Activated CD8-positive, alpha-beta memory T cell treated with anti-CD3 and anti-CD28 coated beads for 48 hours (primary cell): Measurements from ENCODE around the gene CDC42EP3.

Experiments used
- DNase-seq, 3 experiments: peaks; one replicate each; pipeline ENCODE4 v3.0.0-alpha.2; 2020; ENCODE audit warnings: low read depth in 2 of 3, low spot score in 2 of 3

The CDC42EP3 gene

DNA sequence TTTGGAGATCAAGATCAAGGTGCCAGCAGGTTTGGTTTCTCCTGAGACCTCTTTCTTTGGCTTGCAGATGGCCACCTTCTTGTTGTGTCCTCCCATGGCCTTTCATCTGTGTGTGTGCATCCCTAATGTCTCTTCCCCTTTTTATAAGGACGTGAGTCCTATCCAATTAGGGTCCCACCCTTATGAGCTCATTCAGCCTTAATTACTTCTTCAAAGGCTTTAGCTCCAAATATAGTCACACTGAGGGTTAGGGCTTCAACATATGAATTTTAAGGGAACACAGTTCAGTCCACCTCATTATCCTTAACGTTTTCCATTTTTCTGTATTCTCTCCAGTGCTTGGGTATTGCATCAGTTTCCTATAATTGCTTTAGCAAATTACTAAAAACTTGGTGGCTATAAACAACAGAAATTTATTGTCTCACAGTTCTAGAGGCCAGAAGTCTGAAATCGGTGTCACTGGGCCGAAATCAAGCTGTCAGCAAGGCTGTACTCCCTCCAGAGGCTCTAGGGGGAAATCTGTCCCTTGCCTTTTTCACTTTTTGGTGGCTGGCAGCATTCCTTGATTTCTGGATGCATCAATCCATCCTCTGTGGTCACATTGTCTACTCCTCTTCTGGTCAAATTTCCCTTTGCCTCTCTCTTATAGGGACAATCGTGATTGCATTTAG lies 34.1 kb downstream of the CDC42EP3 start:
- DNase-seq = no peak

DNA sequence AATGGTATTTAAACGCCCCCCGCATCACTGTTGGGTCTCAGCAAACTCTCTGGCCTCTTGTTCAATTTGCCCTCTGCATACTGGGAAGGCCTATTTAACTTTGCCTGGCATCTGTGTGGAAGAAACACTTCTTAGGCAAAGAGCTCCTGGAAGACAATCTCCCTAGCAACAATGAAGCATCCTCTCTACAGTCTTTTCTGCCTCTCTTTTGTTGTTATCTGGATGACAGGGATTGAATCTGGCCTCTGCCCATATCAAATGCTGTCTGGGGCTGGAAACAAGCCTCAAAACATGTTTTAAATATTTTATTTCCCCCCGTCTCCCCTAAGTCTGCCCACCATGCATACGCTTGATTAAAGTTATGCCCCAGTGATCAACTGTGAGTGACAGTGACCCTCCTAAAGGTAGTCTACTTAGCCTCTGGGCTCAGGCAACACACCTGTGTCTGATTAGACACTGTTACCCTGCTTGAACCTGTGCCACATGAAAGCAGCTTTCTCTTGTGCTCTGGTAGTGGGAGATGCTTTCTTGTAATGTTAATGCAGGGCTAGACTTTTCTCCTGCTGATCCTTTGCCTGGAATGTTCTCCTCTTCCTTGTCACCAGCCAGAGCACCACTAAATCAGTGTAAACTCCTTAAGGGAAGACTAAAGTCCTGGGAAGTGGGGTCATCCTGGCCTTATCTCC lies 34.9 kb downstream of the CDC42EP3 start:
- no peak for DNase-seq

DNA sequence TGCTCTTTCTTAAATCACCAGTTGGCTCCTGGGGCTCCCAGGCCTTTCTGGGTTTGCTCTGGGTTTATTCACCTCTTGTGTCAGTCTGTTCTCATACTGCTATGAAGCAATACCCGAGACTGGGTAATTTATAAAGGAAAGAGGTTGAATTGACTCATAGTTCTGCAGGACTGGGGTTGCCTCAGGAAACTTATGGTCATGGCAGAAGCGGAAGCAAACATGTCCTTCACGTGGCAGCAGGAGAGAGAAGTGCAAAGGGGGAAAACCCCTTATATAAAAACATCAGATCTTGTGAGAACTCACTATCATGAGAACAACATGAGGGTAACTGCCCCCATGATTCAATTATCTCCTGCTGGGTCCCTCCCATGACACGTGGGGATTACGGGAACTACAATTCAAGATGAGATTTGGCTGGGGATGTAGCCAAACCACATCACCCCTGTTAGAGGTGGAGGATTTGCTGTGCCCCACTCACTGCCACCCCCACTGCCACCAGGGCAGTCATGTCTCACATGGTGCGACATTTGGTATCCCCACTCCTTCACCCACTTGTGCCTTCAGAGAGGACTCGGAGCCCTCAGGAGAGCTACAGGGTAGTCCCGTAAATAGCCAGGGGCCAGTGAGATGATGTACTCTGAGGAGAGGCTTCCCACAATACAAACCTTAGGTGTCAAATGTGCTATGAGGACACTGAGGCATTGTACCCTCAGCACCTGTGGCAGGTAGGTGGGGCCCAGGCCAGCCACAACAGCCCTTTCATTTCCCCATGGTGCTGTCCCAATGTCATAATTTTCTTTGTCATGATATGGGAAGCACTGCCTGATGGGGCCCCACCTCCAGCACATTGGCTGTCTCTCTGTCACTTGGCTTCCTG lies 35.7 kb downstream of the CDC42EP3 start:
- DNase-seq = peak; percentile 36 to 49 (median 37)

DNA sequence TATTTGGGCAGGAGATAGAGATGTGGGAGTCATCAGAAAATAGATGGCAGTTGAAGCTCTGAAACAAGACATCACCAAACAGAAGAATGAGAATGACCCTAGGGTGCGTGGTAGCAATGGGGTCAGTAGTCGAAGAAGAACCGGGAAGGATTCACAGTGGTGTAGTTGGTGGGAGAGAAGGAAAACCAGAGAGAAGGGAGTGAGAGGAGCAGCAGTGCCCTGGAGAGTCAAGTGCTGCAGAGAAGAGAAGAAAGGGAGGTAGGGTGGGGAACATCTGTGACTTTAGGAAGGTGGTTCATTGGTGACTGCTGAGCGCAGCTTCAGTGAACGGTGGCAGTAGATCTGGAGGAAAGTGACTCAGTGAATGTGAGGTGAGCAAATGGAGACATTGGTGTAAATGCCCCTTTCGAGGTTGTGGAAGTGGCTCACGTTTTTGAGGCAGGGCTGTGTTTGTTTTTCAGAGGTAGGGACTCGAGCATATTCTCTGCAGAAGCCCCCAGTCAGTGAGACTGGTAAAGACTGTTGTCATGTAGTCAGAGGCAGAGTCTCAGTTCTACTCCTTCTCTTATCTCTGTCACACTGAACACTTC lies 36.4 kb downstream of the CDC42EP3 start:
- DNase-seq = no peak

DNA sequence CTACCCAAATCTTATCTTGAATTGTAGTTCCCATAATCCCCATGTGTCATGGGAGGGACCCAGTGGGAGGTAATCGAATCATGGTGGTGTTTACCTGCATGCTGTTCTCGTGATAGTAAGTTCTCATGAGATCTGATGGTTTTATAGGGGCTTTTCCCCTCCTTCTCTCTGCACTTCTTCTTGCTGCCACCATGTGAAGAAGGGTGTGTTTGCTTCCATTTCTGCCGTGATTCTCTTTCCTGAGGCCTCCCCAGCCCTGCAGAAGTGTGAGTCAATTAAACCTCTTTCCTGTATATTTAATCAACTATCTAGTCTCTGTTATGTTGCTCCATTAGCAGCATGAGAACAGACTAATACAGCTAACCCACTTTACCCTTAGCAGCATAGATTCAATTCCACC lies 37.6 kb downstream of the CDC42EP3 start:
- no peak for DNase-seq

DNA sequence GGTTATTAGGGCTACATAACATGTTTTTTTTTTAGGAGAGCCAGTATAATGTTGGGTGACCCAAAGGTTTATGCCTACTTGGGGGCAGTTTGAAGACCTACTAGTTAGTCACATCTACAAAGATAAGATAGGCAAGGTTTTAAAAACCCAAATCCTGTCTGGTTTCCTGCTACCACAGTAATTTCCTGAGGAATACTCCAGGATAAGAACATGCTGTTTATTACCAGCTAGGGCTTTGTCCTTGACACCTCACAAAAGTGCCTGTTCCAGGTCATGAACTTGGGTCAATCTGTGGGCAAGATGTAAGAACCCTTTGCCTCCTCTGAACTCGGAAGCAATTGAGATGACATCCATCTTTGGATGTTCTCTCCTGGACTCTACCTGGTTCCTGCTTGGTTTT lies 38.2 kb downstream of the CDC42EP3 start:
- no peak for DNase-seq

DNA sequence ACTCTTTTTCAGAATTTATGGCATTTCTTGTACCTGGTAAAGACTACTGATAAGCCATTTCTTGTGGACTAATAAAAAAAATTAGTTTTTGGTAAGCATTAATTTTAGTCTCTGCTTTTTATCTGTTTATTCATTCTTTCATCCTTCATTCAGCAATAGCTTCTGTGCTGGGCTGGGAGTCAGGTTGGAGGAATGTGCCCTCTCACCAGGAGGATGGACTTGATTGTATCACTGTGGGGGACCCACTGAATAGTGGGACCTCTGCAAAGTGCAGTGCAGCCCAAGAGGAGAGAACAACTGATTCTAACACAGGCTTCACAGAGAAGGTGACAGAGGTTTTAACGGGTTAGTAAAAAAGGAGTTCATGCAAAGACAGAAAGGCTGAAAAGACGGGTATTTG lies 39.1 kb downstream of the CDC42EP3 start:
- no peak for DNase-seq

DNA sequence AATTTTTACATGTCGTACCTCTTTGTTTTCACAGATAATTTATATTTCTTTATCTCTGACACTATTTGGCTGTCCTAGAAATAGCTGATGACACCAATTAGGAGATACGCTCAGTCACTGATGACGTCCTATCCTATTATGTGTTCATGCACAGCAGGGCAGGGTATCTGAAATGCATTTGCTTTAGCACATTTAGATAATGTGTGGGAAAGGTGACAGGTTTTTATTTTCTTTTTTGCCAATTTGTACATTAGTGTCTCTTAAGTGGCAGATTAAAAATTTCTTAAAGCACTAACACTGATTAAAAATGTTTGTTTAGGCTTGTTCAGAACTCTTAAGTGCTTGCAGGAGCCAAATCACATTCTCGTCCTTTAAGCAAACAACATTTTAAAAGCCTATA lies 39.7 kb downstream of the CDC42EP3 start:
- no peak for DNase-seq

DNA sequence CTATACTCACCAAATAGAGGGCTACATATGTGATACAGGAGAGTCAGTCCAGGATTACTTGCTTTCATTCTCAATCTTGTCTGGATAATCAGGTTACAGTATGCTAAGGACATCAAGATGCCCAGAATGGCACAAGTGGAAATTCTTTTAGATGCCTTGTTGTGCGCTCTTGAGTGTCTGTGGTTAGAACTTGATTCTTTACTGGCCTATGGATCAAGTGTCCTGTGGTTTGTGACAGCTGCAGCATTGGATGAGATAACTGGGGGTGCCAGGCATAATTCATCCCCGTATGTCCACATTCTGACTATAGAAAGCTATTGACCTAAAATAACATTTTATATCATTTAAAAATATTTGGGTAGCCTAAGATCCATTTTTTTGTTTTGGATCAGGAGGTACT lies 40.1 kb downstream of the CDC42EP3 start:
- DNase-seq = no peak

DNA sequence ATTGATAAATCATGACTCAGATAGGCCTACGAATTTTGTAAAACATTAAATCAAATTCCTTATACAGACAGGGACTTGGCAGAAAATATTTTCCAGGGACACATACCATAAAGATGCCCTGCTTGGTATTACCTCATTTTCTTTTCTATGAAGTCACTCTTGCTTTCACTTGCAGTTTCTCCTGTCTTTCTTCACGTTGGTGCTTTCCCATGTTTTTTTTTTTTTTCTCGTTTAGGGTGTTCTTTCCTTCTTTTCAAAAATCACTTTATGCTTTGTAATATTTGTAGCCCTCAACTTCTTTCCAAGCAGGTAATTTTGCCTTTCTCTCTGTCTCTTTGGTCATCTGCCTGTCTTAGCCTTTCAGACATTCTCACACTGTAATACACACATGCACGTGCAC lies 40.7 kb downstream of the CDC42EP3 start:
- DNase-seq = no peak

DNA sequence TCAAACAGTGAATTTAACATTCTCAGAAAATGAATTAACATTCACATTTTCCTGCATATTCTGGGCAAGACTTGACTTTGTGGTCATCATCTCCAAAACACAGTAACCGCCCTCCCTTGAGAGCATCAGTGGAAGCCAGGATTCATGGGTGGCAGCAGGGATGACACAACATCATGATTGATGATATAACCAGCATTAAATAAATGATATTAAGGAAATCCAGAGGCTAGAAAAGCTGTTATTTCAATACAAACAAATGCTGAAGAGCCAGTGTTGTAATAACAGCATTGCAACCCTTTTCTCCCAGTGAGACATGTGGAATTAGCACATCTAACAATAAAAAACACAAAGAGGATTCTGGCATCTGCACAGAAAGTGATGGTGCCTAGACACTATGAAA lies 41.1 kb downstream of the CDC42EP3 start:
- no peak for DNase-seq

DNA sequence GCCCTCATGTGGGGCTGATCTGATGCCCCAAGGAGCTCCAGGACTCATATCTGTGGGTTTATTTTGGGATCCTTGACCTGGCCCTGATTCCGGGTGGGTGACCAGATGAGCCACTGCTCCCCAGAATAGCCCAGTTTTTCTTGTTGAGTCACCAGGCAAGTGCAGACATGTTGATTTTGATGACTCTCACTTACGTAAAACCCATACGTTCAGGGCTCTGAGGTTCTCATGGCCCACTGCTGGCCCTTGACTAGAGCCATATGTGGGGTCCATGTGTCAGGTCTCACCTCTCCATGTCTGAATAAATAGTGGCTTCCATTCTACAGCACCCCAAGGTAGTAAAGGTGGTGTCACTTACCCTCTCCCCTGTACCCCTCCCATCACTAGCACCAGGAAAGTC lies 41.9 kb downstream of the CDC42EP3 start:
- no peak for DNase-seq

DNA sequence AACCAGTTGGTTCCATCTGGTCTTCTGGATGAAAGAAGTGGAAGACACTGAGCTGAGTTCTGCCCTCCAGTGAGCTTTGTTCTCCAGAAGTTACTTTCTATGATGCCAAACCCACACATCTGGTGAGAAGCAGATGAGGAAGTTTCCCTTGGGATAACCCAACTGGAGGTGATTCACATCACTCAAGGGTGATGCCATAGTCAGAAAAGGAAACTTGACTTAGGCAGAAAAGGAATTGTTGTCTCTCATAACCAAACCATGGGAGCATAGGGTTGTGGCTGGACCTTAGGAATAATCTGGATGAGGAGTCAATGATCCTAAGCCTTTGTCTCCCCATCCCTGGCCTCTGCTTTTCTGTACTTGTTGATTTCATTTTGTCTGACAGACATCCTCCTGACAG lies 43.7 kb downstream of the CDC42EP3 start:
- DNase-seq = no peak

DNA sequence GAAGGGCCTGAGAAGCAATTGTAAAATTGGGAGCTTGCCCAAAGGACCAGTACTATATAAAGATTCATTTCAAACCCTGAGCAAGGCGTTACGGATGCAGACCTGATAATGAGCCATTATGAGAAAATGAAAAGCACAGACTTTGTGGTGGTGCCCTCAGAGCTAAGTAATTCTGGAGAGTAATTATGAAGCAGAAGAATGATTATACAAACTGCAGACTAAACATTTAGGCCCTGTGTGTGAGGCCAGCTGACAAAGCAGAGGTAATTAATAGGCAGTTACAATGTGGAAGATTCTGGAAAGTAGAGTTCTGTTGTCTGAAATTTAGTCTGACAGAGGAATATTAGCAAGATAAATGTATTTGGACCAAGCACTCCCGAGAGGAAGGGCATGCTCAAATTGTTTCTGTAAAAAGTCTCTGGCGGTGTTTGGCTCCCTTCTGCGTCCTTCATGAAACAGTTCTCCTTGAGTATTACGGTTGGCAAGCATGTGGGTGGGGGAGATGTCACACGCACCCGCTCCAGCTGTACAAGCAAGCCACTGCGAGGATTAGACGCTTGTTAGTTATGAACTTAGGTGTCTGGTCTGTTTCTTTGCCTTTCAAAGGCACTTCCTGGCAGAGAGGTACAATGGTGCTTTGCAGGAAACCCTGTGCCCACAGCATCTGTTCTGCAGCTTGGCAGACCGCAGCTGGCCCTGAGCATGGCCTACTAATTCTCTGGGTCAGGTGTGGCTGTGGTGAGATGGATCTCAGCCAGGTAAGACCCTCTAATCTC lies 45.5 kb downstream of the CDC42EP3 start:
- DNase-seq = peak in 1 of 3 experiments; percentile 26

DNA sequence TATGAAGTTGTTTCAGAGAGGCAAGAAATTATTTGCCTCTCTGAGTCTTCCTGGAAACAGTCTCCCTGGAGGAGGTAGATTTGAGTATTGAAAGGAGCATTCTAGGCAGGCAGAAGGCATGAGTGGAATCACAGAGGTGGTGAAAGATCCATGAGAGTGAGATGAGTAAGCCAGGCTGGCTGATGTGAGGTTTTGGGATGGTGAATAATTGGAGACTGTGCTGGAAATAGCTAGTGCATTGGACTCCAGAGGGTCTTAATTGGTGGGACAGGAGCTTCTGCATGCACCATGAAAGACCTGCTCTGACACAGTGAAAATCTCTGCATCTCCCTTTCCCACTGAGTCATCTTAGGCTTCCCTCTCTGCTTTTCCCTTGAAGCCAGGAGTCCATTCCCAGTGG lies 46.3 kb downstream of the CDC42EP3 start:
- DNase-seq = no peak

DNA sequence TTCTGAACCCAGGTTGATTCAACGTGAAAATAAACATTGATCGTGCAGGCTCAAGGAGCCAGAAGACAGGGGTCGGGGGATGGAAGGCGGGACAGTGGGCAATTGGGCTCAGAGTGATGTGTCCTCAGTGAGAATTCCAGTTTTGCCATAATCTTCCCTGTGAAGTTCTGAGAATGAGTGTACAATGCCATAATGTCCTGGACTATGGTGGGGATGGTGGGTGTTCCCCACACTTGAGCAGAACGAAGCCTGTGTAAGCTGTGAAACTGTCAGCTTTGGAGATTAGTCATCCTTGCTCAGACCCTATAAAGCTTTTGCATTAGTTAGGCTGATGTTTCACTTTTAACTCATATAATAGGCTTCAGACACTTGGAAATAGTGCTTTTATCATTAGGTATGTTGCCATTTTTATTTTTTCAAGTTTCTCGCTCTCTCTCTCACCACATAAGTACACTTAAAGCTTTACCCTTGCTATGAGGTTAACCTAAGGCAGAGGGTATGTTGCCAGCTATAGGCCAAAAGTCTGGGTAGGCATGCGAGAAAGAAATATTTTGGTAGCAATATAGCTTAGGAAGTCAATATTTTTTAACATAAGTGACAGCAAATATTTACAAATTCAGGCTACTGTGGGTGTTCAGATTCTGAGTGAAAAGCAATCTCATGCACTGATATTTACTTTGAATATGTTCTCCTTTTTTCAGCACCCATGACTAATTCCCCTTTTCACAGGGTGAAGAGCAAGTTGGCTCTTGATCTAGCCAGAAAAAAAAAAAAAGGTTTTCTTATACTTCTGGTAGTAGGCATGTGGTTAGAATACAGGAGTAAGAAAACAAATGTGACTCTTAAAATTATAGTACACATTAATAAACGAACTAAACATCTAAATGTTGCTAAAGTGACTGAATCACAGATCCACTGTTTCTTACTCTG lies 47.2 kb downstream of the CDC42EP3 start:
- DNase-seq = no peak

DNA sequence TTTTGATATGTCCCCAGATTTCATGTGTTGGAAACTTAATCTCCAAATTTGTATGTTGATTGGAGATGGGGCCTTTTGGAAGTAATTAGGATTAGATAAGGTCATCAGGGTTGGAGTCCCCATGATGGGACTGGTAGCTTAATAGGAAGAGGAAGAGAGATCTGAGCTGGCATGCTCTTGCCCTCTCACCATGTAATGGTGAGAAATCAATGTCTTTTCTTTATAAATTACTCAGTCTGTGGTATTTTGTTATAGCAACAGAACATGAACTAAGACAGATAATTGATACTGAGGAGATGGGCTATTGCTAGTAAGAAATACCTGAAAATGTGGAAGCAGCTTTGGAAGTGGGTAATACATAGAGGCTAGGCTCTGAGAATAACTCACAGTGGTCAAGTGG lies 48.0 kb downstream of the CDC42EP3 start:
- no peak for DNase-seq

DNA sequence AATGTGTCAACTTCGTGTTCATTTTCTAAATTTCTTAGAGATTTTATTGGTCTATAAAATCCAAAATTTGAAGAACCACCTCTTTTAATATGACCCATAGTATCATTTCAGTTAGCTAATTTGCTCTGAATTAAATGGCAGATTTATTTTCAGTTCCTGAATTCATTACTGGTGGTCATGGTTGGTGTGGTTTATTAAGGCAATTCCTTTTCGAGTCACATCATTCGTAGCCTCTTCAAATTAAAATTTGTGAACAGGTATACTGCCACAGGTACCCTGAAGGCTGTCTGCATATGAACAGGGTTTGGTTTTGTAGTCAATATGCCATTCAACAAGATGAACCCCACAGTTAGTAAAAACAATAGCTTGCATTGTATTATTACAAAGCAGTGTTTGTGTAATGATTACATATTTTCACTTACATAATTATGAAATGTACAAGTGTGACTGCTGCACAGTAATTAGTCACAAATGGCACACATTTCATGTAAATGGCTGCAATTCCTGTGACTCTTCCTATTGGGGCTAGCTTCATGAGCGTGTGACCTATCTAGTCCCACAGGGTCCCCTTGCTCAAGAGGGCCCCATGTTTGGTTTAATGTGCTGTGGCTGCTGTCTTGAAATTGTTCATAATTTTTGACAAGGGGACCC lies 48.9 kb downstream of the CDC42EP3 start:
- DNase-seq = no peak

DNA sequence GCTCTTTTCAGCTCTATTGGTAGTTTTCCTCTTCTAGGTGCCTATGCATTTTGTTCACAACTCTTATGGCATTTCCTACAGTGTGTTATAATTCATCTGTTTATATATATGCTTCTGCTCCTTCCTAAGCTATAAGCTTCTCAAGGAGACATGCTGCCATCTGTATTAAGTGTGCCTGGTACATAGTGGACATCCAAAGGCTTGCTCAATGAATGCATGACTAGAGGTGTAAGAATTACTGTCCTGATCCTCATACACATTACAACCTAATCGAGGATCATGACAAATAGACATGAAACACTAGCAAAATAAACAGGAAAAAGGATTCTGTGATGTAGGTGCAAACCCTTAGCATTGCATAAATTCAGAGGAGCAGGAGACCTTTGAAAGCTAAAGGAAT lies 50.2 kb downstream of the CDC42EP3 start:
- DNase-seq = no peak

DNA sequence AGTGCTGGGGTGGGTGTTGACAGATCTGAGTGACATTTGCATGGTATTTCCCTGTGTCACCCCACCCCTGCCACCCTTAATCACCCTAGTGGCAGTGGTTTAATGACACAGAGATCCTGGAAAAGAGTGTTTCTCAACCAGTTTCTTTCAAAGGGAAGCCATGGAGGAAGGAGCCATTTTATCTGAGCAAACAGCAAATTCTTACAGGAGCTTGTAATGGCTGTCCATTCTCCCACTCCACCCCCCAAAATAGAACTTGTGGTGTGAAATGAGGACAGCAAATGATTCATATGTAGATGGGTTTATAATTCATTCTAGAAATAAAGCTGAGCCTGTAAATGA lies 51.5 kb downstream of the CDC42EP3 start:
- DNase-seq = no peak
